SK-N-MC (cell line): ENCODE measurements around the gene PLCD1.

Source experiments
- EZH2 ChIP-seq: fragments of 200-600 bp; sonication (generic); IDR thresholded peaks from one replicate; pipeline ENCODE4 v1.6.1; 2017; ENCODE audit warnings: antibody characterized with exemption
- POLR2AphosphoS5 ChIP-seq: IDR thresholded peaks from 2 replicates; pipeline ENCODE4 v1.6.1; 2012; ENCODE audit warnings: mild to moderate bottlenecking, low read depth, low read length, borderline replicate concordance

DNA sequence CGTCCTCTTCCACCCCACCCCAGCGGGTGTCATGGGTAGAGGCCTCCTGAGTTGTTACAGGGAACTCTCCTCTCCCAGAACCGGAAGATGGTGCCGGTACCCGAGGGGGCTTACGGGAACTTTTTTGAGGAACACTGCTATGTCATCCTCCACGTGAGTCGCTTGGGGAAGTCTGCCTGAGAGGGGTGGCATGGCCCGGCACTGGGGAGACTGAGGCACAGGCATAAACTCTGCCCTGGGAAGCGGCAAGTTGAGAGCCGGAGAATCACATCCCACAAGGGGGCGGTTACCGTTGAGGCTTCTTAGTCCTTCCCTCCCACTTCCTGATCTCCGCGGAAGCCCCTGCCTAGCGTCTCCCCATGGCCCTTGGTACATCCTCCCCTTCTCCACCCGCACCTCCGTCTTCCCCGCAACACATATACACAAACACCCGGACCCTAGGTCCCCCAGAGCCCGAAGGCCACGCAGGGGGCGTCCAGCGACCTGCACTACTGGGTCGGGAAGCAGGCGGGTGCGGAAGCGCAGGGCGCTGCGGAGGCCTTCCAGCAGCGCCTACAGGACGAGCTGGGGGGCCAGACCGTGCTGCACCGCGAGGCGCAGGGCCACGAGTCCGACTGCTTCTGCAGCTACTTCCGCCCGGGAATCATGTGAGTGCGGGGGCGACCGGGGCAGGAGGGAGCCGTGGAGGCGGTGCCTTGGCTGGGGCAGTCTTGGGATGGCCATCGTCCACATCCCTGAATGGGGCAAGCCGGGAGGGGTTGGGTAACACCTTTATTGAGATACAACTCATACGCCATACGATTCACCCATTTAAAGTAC is 35.4 kb downstream of the PLCD1 start:
- no peak for TF ChIP-seq EZH2
- TF ChIP-seq POLR2AphosphoS5 = peak; percentile 88
